Gastrocnemius medialis (tissue), 4 donors: ENCODE measurements around the gene C10orf90. TPM values are rescaled to one million over a fixed set of nuclear protein-coding genes. Genes with fewer than 3 reads are reported as not detected.

ENCODE experiments used
- ATAC-seq, 2 donors: fragments of 150-250 bp; one replicate each; pipeline ENCODE4 v1.9.1; 2016
- DNase-seq, 2 donors: peaks; one replicate each; pipeline ENCODE4 v3.0.0-alpha.2; 2019
- H3K27ac ChIP-seq, 4 donors: fragments of 200-600 bp; sonication (generic); 1 replicate in 1 of 4; 2 replicates in 3 of 4; pipeline ENCODE4 v1.5.1; 2016 to 2018; ENCODE audit warnings: mild to moderate bottlenecking in 2 of 4, moderate library complexity in 1 of 4
- H3K27me3 ChIP-seq, 3 donors: fragments of 200-600 bp; sonication (generic) in 2 of 3; 1 replicate in 1 of 3; 2 replicates in 2 of 3; pipeline versions ENCODE4 v1.5.1 to v1.6.0; 2016 to 2019; ENCODE audit warnings: mild to moderate bottlenecking in 1 of 3, moderate library complexity in 1 of 3
- H3K36me3 ChIP-seq, 2 donors: fragments of 200-600 bp; sonication (generic) in 1 of 2; one replicate each; pipeline ENCODE4 v1.5.1; 2017 to 2018
- H3K4me1 ChIP-seq, 2 donors: fragments of 200-600 bp; sonication (generic) in 1 of 2; one replicate each; pipeline ENCODE4 v1.5.1; 2016 to 2017; ENCODE audit warnings: mild to moderate bottlenecking in 2 of 2
- H3K4me3 ChIP-seq, 4 donors: fragments of 200-600 bp; sonication (generic) in 3 of 4; 1 replicate in 1 of 4; 2 replicates in 3 of 4; pipeline ENCODE4 v1.5.1; 2016 to 2019; ENCODE audit warnings: mild to moderate bottlenecking in 2 of 4
- H3K9me3 ChIP-seq, 3 donors: fragments of 200-600 bp; sonication (generic) in 2 of 3; 1 replicate in 1 of 3; 2 replicates in 2 of 3; pipeline ENCODE4 v1.5.1; 2016 to 2019
- CTCF ChIP-seq, 5 experiments: fragments of 450-650 bp in 3 of 5; fragments of 200-600 bp in 2 of 5; sonication (generic) in 2 of 5; IDR thresholded peaks in 4 of 5; conservative IDR thresholded peaks in 1 of 5; 1 replicate in 4 of 5; 2 replicates in 1 of 5; pipeline ENCODE4 v1.5.1; 2016 to 2019; ENCODE audit warnings: antibody characterized with exemption in 5 of 5, mild to moderate bottlenecking in 3 of 5, moderate library complexity in 3 of 5
- POLR2A ChIP-seq, 2 donors: fragments of 450-650 bp; IDR thresholded peaks; one replicate each; pipeline ENCODE4 v1.6.1; 2017; ENCODE audit warnings: antibody characterized with exemption in 2 of 2, mild to moderate bottlenecking in 2 of 2, moderate library complexity in 2 of 2
- in situ Hi-C, 4 donors: fragments of 200-750 bp; cut with MboI; loops; one replicate each; pipeline versions ENCODE4 v1.15.0 to v1.8.0; 2017; ENCODE audit warnings: low sequenced_read_pairs in 4 of 4
- intact Hi-C: fragments of 100-400 bp; cut with DNase I; formaldehyde crosslinking; loops from one replicate; pipeline ENCODE4 v1.15.1; 2023; ENCODE audit warnings: low total_unique reads
- total RNA-seq, 4 donors: library from RNA; depleted of rRNA; stranded (reverse); fragments of >200 nt; gene quantifications; one replicate each; pipeline versions ENCODE4 v1.1.0 to v1.2.3, GENCODE V29; 2016

Gene C10orf90
- total RNA-seq, 4 donors from 2014 or later = not detected

GRCh38 chr10:126670895-126671261 lies 385 bp upstream of the C10orf90 start:
- no peak for ATAC-seq
- TF ChIP-seq CTCF (IDR thresholded peaks at IDR 0.05 in 4 of 5, conservative IDR thresholded peaks at IDR 0.05 in 1 of 5) (no peak), POLR2A (IDR thresholded peaks at IDR 0.05) (no peak)
- no peaks in the 10 kb centered on the region for H3K36me3 ChIP-seq
- no peak for DNase-seq
- H3K9me3 ChIP-seq = no peaks in the 10 kb centered on the region
- no peaks in the 10 kb centered on the region for H3K27me3 ChIP-seq
- in situ Hi-C loops (no loop called here), intact Hi-C loops (no loop called here)
- no peak overlapping the region for H3K27ac ChIP-seq
- H3K4me3 ChIP-seq = no peak overlapping the region
- no peaks in the 10 kb centered on the region for H3K4me1 ChIP-seq

GRCh38 chr10:126669168-126669567 lies 1.3 kb downstream of the C10orf90 start:
- in situ Hi-C loops (loop anchor here in 1 of 4 donors (10.0 kb wide), 1 partner anchor 226 kb away; no protein-coding TSS in a partner anchor), intact Hi-C loops (no loop called here)
- H3K4me1 ChIP-seq = no peaks in the 10 kb centered on the region
- DNase-seq (no peak), ATAC-seq (no peak)
- no peaks in the 10 kb centered on the region for H3K36me3 ChIP-seq
- H3K4me3 ChIP-seq = no peak overlapping the region
- TF ChIP-seq POLR2A (IDR thresholded peaks at IDR 0.05) (no peak), CTCF (IDR thresholded peaks at IDR 0.05 in 4 of 5, conservative IDR thresholded peaks at IDR 0.05 in 1 of 5) (no peak)
- no peaks in the 10 kb centered on the region for H3K9me3 ChIP-seq
- no peak overlapping the region for H3K27ac ChIP-seq
- no peaks in the 10 kb centered on the region for H3K27me3 ChIP-seq

- no peaks in the 10 kb centered on the region for H3K4me1 ChIP-seq
- H3K27ac ChIP-seq = no peak overlapping the region
- H3K4me3 ChIP-seq = no peak overlapping the region
- no peaks in the 10 kb centered on the region for H3K9me3 ChIP-seq
- intact Hi-C loops (no loop called here), in situ Hi-C loops (loop anchor here in 1 of 4 donors (10.0 kb wide), 1 partner anchor 226 kb away; no protein-coding TSS in a partner anchor)
- ATAC-seq = no peak
- H3K36me3 ChIP-seq = no peaks in the 10 kb centered on the region
- TF ChIP-seq POLR2A (IDR thresholded peaks at IDR 0.05) = no peak
- TF ChIP-seq CTCF (IDR thresholded peaks at IDR 0.05 in 4 of 5, conservative IDR thresholded peaks at IDR 0.05 in 1 of 5) = no peak
- H3K27me3 ChIP-seq = peaks cover 0 to 2% (median 0%) of the 10 kb centered on the region in 3 donors
- DNase-seq = no peak
These were observed 2.0 kb downstream of the C10orf90 start for GRCh38 chr10:126668505-126668904.

DNA sequence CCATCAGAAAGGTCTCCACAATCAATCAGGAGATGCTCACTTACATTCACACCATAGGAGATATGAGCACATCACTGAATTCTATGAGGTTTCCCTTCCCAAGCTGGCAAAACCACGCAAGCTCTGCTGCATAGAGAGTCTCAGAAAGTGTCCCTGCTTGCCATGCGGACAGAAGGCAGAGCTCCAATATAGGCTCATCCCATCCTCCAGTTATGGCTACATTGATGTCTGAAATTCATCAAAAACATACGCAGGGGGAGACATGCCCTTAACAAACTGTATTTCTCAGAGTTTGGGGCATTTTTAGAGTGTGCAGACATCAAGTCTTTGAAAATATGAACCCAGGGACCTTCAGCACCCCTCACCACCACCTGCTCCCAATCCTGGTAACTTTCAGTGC lies 2.9 kb downstream of the C10orf90 start:
- H3K27me3 ChIP-seq = peaks cover 0 to 2% (median 0%) of the 10 kb centered on the region in 3 donors
- H3K4me1 ChIP-seq = no peaks in the 10 kb centered on the region
- H3K27ac ChIP-seq = no peak overlapping the region
- H3K9me3 ChIP-seq = no peaks in the 10 kb centered on the region
- in situ Hi-C loops = loop anchor here in 1 of 4 donors (10.0 kb wide), 1 partner anchor 227 kb away; no protein-coding TSS in a partner anchor
- ATAC-seq (no peak), DNase-seq (no peak)
- no peak overlapping the region for H3K4me3 ChIP-seq
- H3K36me3 ChIP-seq = no peaks in the 10 kb centered on the region
- intact Hi-C loops = no loop called here
- TF ChIP-seq CTCF (IDR thresholded peaks at IDR 0.05 in 4 of 5, conservative IDR thresholded peaks at IDR 0.05 in 1 of 5) = no peak
- no peak for TF ChIP-seq POLR2A (IDR thresholded peaks at IDR 0.05)

- H3K4me3 ChIP-seq = no peak overlapping the region
- TF ChIP-seq CTCF (IDR thresholded peaks at IDR 0.05 in 4 of 5, conservative IDR thresholded peaks at IDR 0.05 in 1 of 5) (no peak), POLR2A (IDR thresholded peaks at IDR 0.05) (no peak)
- no peak for DNase-seq
These were observed 5.3 kb downstream of the C10orf90 start for GRCh38 chr10:126665207-126665606.

More at GRCh38 chr10:126665207-126665606, 5.3 kb downstream of the C10orf90 start:
- H3K9me3 ChIP-seq = no peaks in the 10 kb centered on the region
- no peak overlapping the region for H3K27ac ChIP-seq
- in situ Hi-C loops = loop anchor here in 1 of 4 donors (10.0 kb wide), 1 partner anchor 230 kb away; no protein-coding TSS in a partner anchor
- no peaks in the 10 kb centered on the region for H3K36me3 ChIP-seq
- peaks cover 0 to 2% (median 0%) of the 10 kb centered on the region in 3 donors for H3K27me3 ChIP-seq
- intact Hi-C loops = no loop called here
- no peak for ATAC-seq
- H3K4me1 ChIP-seq = no peaks in the 10 kb centered on the region
